Ishikawa (cell line): ENCODE measurements around the gene GIMAP8.

Experiments used
- CEBPB ChIP-seq: IDR thresholded peaks from 2 replicates; pipeline ENCODE4 v1.6.1; 2012
- EGR1 ChIP-seq: IDR thresholded peaks from 2 replicates; pipeline ENCODE4 v1.6.1; 2012
- EP300 ChIP-seq: IDR thresholded peaks from 2 replicates; pipeline ENCODE4 v1.6.1; 2012; ENCODE audit warnings: borderline replicate concordance
- FOXM1 ChIP-seq: IDR thresholded peaks from 2 replicates; pipeline ENCODE4 v1.6.1; 2012; ENCODE audit warnings: low read depth, borderline replicate concordance
- MAX ChIP-seq: IDR thresholded peaks from 2 replicates; pipeline ENCODE4 v1.6.1; 2012
- RAD21 ChIP-seq: IDR thresholded peaks from 2 replicates; pipeline ENCODE4 v1.6.1; 2012; ENCODE audit warnings: low read depth
- REST ChIP-seq: IDR thresholded peaks from 2 replicates; pipeline ENCODE4 v1.6.1; 2012; ENCODE audit warnings: low read depth, mild to moderate bottlenecking
- TAF1 ChIP-seq: IDR thresholded peaks from 2 replicates; pipeline ENCODE4 v1.6.1; 2012; ENCODE audit warnings: low read depth, mild to moderate bottlenecking
- USF1 ChIP-seq: IDR thresholded peaks from 2 replicates; pipeline ENCODE4 v1.6.1; 2012
- YY1 ChIP-seq: IDR thresholded peaks from 2 replicates; pipeline ENCODE4 v1.6.1; 2012; ENCODE audit warnings: low read depth
- ZBTB7A ChIP-seq: IDR thresholded peaks from 2 replicates; pipeline ENCODE4 v1.6.1; 2012; ENCODE audit warnings: low read depth

- no peak for TF ChIP-seq EP300
- TF ChIP-seq RAD21 = no peak
- TF ChIP-seq YY1 = no peak
- no peak for TF ChIP-seq MAX
- no peak for TF ChIP-seq REST
- no peak for TF ChIP-seq TAF1
- TF ChIP-seq USF1 = no peak
- no peak for TF ChIP-seq FOXM1
- no peak for TF ChIP-seq EGR1
- no peak for TF ChIP-seq ZBTB7A
- TF ChIP-seq CEBPB = no peak
Measured at GRCh38 chr7:150513758-150514157, 63.3 kb downstream of the GIMAP8 start.
